Mammary microvascular endothelial cell (primary cell): ENCODE measurements around the gene PCDHB16. TPM values are rescaled to one million over a fixed set of nuclear protein-coding genes. Genes with fewer than 3 reads are reported as not detected.

Source experiments
- total RNA-seq: library from RNA; depleted of rRNA; stranded (reverse); fragments of >200 nt; gene quantifications from 2 replicates; pipeline ENCODE4 v1.2.3, GENCODE V29; 2015

The PCDHB16 gene
- under 0.01 and 0.25 TPM in 2 replicates for total RNA-seq

DNA sequence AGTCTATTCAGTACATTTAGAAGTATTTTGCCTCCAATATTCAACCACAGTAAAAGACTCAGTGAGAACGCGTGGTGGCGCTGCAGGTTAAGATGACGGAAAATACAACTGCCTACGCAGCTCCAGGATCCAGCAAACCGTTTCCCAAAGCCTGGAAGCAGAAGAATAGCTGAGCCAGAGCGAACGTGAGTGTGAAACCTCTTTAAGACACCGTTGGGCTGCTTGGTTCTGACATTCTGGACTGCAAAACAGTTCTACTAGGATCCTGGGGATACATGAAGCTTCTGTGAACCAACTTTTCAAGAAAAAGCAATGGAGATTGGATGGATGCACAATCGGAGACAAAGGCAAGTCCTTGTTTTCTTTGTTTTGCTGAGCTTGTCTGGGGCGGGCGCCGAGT is at the start of gene PCDHB16:
Gene PCDHB16 (plus strand): TSS at position 140 of the 400 bp plus-strand sequence. CDS start 173 bp downstream, at position 313.

DNA sequence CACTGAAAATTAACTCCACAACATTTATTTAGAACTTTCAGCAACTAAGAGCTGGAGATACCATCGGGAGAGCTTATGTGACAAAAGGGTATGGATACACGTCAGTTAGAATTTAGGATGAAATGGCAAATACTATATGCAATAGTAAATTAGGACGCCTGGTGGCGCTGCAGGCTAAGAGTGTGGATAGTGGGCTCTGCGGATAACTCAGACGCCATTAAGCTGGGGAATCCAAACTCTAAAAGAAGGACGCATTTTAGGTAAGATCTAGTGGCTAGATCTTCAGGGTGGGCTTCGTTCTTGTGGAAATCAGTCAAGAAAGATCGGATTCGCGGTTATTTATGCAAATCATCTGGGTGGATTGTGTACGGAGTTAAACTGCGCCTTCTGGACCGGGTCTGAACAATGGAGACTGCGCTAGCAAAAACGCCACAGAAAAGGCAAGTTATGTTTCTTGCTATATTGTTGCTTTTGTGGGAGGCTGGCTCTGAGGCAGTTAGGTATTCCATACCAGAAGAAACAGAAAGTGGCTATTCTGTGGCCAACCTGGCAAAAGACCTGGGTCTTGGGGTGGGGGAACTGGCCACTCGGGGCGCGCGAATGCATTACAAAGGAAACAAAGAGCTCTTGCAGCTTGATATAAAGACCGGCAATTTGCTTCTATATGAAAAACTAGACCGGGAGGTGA is 47.0 kb upstream of the PCDHB16 start, which contains the start of gene PCDHB5:
Gene PCDHB5 (plus strand): TSS at position 177 of the 688 bp plus-strand sequence. CDS start 229 bp downstream, at position 406.

DNA sequence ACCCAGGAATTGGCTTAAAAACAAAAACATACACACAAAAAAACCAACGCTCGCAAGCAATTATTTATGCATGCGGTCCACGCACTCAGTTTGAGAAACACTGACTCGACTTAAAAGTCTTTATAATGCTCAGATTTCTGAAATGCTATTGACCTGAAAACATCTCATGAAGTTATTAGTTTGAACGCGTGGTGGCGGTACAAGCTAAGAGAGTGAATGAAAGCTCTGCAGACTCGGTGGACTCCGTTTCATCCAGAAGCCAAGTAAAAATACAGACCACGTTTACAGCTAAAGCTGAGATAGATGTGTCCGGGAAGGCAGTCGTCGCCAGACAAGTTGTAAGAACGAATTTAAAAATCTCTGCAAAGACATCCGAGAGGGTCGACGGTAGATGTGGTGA is 32.4 kb upstream of the PCDHB16 start, which contains the start of gene PCDHB6:
Gene PCDHB6 (plus strand): TSS at position 246 of the 400 bp plus-strand sequence. CDS start 201 bp downstream, outside the sequence.

DNA sequence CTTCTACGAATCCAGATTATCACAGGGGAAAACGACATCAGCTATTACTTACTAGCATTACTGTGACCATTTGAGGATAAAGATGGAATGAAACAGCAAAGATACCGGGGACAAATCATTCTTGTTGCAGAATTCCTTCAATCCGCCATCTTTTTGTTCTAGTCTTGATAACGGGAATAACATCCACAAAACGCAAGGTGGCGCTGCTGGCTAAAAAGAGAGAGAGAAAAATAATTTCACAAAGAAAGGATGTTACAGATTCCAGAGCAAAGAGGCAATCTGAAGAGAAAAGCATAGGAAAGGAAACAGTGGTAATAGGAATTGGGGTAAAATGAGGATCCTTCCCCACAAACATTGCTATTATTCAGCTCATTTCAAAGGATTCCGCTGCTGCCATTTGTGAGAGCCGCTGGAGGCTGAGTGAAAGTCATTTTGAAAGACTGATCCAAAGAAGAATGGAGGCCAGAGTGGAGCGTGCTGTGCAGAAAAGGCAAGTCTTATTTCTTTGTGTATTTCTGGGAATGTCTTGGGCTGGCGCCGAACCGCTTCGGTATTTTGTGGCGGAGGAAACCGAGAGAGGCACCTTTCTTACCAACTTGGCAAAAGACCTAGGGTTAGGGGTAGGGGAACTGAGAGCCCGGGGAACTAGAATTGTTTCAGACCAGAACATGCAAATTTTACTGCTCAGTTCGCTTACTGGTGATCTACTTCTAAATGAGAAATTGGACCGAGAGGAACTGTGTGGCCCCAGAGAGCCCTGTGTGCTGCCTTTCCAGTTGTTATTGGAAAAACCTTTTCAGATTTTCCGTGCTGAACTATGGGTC is 9.6 kb upstream of the PCDHB16 start, which contains the start of gene PCDHB7:
Gene PCDHB7 (plus strand): TSS at position 264 of the 824 bp plus-strand sequence. CDS start 192 bp downstream, at position 456.

DNA sequence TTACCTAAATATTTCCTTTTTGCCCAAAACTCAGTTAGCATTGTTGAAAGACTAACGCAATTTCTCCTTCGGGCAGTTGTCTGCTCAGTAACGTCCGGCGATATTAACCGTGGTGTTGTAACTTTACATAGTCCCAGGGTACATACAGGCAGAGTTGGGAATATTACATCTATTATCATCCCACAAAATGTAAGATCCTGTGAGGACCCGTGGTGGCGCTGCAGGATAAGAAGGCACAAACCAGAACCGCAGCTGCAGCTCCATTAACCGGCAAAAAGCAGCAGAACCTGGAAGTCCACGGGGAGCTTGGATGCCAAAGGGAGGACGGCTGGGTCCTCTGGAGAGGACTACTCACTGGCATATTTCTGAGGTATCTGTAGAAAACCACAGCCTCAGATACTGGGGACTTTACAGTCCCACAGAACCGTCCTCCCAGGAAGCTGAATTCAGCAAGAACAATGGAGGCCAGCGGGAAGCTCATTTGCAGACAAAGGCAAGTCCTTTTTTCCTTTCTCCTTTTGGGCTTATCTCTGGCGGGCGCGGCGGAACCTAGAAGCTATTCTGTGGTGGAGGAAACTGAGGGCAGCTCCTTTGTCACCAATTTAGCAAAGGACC is 4.5 kb upstream of the PCDHB16 start, which contains the start of gene PCDHB8:
Gene PCDHB8 (plus strand): TSS at position 214 of the 615 bp plus-strand sequence. CDS start 245 bp downstream, at position 459.

DNA sequence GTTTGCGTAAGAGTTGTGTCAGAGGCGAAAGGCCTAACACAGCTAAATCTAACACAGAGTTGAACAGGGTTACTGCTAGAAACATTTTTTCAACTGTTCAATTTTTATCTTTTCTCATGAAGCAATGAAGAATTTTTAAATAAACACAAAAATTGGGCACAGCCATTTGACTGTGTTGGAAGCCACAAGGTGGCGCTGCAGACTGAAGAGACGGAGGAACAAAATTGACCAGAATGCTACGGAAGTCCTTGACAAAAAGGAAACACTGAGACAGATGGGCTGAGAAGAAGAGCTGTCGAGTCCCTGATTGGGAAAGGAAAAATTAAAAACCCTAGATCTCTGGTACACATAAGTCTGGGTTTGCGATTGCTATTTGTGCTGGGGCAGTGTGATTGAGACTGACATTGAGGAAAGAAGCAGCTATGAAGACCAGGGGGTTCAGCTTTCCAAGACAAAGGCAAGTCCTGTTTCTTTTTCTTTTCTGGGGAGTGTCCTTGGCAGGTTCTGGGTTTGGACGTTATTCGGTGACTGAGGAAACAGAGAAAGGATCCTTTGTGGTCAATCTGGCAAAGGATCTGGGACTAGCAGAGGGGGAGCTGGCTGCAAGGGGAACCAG is 4.8 kb downstream of the PCDHB16 start, which contains the start of gene PCDHB9:
Gene PCDHB9 (plus strand): TSS at position 265 of the 616 bp plus-strand sequence. CDS start 158 bp downstream, at position 423.

DNA sequence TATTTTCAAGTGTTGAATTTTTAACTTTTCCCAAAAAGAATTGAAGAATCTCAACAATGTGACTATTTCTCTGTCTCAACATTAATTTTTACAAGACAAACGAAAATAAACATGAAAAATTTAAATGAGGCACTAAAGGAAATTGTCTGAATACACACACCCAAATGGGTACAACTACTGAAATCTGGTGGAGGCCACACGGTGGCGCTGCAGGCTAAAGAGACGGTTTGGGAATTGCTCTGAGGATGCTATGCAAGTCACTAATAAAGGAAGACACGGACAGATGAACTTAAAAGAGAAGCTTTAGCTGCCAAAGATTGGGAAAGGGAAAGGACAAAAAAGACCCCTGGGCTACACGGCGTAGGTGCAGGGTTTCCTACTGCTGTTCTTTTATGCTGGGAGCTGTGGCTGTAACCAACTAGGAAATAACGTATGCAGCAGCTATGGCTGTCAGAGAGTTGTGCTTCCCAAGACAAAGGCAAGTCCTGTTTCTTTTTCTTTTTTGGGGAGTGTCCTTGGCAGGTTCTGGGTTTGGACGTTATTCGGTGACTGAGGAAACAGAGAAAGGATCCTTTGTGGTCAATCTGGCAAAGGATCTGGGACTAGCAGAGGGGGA is 10.0 kb downstream of the PCDHB16 start, which contains the start of gene PCDHB10:
Gene PCDHB10 (plus strand): TSS at position 244 of the 616 bp plus-strand sequence. CDS start 200 bp downstream, at position 444.

DNA sequence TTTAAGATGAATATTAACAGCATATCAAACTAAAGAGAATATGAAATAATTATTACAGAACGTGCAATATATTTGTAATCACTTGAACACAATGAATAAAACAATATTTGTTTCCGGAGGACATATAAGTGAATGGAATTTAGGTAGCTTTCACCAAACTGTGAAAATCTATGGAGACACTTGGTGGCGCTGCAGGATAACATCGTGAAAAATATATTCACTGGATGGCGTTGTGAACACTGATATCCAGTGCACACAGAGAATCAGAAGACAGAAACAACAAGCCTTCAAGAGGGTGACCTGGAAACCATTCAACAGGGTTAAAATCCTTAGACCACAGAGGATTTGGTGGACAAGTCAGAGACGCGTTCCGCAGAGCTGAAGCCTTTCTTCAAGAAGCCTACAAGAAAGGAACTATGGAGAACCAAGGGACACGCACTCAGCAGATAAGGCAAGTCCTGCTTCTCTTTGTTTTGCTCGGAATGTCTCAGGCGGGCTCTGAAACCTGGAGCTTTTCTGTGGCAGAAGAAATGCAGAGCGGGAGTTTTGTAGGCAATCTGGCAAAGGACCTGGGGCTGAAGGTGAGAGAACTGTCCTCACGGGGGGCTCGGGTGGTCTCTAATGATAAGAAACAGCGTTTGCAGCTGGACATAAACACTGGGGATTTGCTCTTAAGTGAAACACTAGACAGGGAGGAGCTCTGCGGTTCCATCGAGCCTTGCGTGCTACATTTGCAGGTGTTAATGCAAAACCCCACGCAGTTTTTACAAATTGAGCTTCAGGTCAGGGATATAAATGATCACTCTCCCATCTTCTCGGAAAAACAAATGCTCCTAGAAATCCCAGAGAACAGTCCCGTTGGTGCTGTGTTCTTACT is 17.4 kb downstream of the PCDHB16 start, which contains the start of gene PCDHB11:
Gene PCDHB11 (plus strand): TSS at position 269 of the 877 bp plus-strand sequence. CDS start 148 bp downstream, at position 417.

DNA sequence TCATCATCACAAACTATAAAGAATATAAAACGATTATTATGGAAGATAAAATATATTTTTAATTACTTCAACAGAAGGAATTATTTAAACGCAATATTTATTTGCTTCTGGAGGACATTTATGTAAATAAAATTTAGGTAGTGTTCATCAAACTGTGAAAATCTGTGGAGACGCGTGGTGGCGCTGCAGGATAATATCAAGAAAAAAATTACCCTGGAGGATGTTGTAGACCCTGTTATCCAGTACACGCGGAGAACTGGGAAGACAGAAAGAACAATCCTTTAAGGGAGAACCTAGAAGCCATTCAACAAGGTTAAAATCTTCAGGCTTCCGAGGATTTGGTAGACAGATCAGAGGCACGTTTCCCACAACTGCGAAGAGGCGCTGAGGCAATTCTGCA is 26.3 kb downstream of the PCDHB16 start, which contains the start of gene PCDHB12:
Gene PCDHB12 (plus strand): TSS at position 242 of the 400 bp plus-strand sequence. CDS start 189 bp downstream, outside the sequence.

DNA sequence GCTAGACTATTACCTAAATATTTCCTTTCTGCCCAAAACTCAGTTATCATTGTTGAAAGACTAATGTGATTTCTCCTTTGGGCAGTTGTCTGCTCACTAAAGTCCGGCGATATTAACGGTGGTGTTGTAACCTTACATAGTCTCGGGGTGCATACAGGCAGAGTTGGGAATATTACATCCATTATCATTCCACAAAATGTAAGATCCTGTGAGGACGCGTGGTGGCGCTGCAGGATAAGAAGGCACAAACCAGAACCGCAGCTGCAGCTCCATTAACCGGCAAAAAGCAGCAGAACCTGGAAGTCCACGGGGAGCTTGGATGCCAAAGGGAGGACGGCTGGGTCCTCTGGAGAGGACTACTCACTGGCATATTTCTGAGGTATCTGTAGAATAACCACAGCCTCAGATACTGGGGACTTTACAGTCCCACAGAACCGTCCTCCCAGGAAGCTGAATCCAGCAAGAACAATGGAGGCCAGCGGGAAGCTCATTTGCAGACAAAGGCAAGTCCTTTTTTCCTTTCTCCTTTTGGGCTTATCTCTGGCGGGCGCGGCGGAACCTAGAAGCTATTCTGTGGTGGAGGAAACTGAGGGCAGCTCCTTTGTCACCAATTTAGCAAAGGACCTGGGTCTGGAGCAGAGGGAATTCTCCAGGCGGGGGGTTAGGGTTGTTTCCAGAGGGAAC is 31.6 kb downstream of the PCDHB16 start, which contains the start of gene PCDHB13:
Gene PCDHB13 (plus strand): TSS at position 264 of the 684 bp plus-strand sequence. CDS start 205 bp downstream, at position 469.

DNA sequence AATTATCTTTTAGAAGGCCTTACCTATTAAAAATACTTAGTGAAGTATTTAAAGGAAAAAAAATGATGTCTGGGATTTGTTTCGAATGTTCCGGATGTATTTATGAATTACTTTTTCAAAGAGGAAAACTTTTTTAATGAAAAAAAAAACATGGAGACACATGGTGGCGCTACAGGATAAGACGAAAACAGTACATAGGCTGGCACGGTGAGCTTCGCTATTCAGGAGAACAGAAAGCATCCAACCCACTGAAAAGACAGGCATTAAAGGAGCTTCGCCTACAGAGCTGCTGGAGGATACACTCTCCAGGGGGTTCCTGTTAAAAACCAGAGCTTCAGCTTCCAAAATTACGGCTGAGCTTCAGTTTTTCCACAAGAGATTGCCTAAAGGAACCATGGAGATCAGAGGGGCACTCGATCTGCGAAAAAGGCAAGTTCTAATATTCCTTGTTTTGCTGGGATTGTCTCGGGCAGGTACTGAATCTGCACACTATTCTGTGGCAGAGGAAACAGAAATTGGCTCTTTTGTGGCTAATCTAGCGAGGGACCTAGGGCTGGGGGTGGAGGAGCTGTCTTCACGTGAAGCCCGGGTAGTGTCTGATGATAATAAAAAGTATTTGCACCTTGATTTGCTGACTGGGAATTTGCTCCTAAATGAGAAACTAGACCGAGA is 41.1 kb downstream of the PCDHB16 start, which contains the start of gene PCDHB14:
Gene PCDHB14 (plus strand): TSS at position 232 of the 672 bp plus-strand sequence. CDS start 163 bp downstream, at position 395.

Other genes with a start within 250 kb of the PCDHB16 start
- 0.64 and 0.73 TPM in 2 replicates for gene PCDHAC2, start 215.9 kb upstream of the PCDHB16 start, total RNA-seq
- not detected in 2 replicates for gene PCDHB1, start 131.0 kb upstream of the PCDHB16 start, total RNA-seq
- gene PCDHB2, start 87.8 kb upstream of the PCDHB16 start, total RNA-seq: 0.40 and 1.7 TPM in 2 replicates
- gene PCDHB3, start 81.9 kb upstream of the PCDHB16 start, total RNA-seq: 0.30 and 0.47 TPM in 2 replicates
- 0.07 and 0.10 TPM in 2 replicates for gene PCDHB4, start 60.6 kb upstream of the PCDHB16 start, total RNA-seq
- 0.15 and 0.47 TPM in 2 replicates for gene PCDHB5, start 47.2 kb upstream of the PCDHB16 start, total RNA-seq
- gene PCDHB6, start 32.3 kb upstream of the PCDHB16 start, total RNA-seq: not detected in 2 replicates
- gene PCDHB7, start 9.7 kb upstream of the PCDHB16 start, total RNA-seq: 0.05 and 0.07 TPM in 2 replicates
- 0.25 TPM in 1 of 2 replicates, not detected in the other for gene PCDHB8, start 4.6 kb upstream of the PCDHB16 start, total RNA-seq
- 0.15 and 0.27 TPM in 2 replicates for gene PCDHB9, start 4.8 kb downstream of the PCDHB16 start, total RNA-seq
- 0.53 and 0.59 TPM in 2 replicates for gene PCDHB10, start 10.0 kb downstream of the PCDHB16 start, total RNA-seq
- not detected in 2 replicates for gene PCDHB11, start 17.2 kb downstream of the PCDHB16 start, total RNA-seq
- gene PCDHB12, start 26.3 kb downstream of the PCDHB16 start, total RNA-seq: 0.05 and 0.13 TPM in 2 replicates
- gene PCDHB13, start 31.5 kb downstream of the PCDHB16 start, total RNA-seq: 0.30 and 0.33 TPM in 2 replicates
- 0.20 and 0.30 TPM in 2 replicates for gene PCDHB14, start 41.0 kb downstream of the PCDHB16 start, total RNA-seq
- 0.15 and 0.40 TPM in 2 replicates for gene PCDHB15, start 63.0 kb downstream of the PCDHB16 start, total RNA-seq
- gene SLC25A2, start 121.7 kb downstream of the PCDHB16 start, total RNA-seq: 0.15 TPM in 1 of 2 replicates, not detected in the other
- 44.8 and 50.7 TPM in 2 replicates for gene TAF7, start 138.4 kb downstream of the PCDHB16 start, total RNA-seq
- 0.20 and 0.59 TPM in 2 replicates for gene PCDHGA1, start 148.1 kb downstream of the PCDHB16 start, total RNA-seq
- 0.73 and 0.79 TPM in 2 replicates for gene PCDHGA2, start 156.4 kb downstream of the PCDHB16 start, total RNA-seq
- gene PCDHGA3, start 161.4 kb downstream of the PCDHB16 start, total RNA-seq: 0.13 and 0.49 TPM in 2 replicates
- 0.44 and 0.60 TPM in 2 replicates for gene PCDHGB1, start 167.7 kb downstream of the PCDHB16 start, total RNA-seq
- gene PCDHGA4, start 172.6 kb downstream of the PCDHB16 start, total RNA-seq: 2.8 and 3.9 TPM in 2 replicates
- 2.9 and 3.3 TPM in 2 replicates for gene PCDHGB2, start 177.6 kb downstream of the PCDHB16 start, total RNA-seq
- gene PCDHGA5, start 181.8 kb downstream of the PCDHB16 start, total RNA-seq: 0.53 and 0.79 TPM in 2 replicates
- gene PCDHGB3, start 187.9 kb downstream of the PCDHB16 start, total RNA-seq: 0.67 and 1.4 TPM in 2 replicates
- gene PCDHGA6, start 191.5 kb downstream of the PCDHB16 start, total RNA-seq: 0.73 and 1.2 TPM in 2 replicates
- 0.80 and 1.1 TPM in 2 replicates for gene PCDHGA7, start 200.4 kb downstream of the PCDHB16 start, total RNA-seq
- 3.3 and 4.2 TPM in 2 replicates for gene PCDHGB4, start 205.3 kb downstream of the PCDHB16 start, total RNA-seq
- 0.15 and 0.33 TPM in 2 replicates for gene PCDHGA8, start 210.2 kb downstream of the PCDHB16 start, total RNA-seq
- 7.9 and 8.3 TPM in 2 replicates for gene PCDHGB5, start 215.6 kb downstream of the PCDHB16 start, total RNA-seq
- gene PCDHGA9, start 220.4 kb downstream of the PCDHB16 start, total RNA-seq: 1.2 and 1.8 TPM in 2 replicates
- 0.73 and 1.2 TPM in 2 replicates for gene PCDHGB6, start 225.6 kb downstream of the PCDHB16 start, total RNA-seq
- gene PCDHGA10, start 230.6 kb downstream of the PCDHB16 start, total RNA-seq: 1.7 and 2.6 TPM in 2 replicates
- gene PCDHGB7, start 235.3 kb downstream of the PCDHB16 start, total RNA-seq: 3.1 and 5.3 TPM in 2 replicates
- 4.4 and 4.6 TPM in 2 replicates for gene PCDHGA11, start 238.7 kb downstream of the PCDHB16 start, total RNA-seq
- gene PCDHGA12, start 248.1 kb downstream of the PCDHB16 start, total RNA-seq: 4.7 and 5.9 TPM in 2 replicates